GM19455 (cell line): ENCODE data around the gene CYCS.
A peak's percentile ranks its signal among the peaks of the same experiment; 100 is the strongest.
"Not testable (repeated sequence)": the region's sequence is repeated elsewhere in the genome, so short reads cannot be mapped to it uniquely, and the experiment has no call there.

Experiments
- ATAC-seq: cut with Tn5 transposase; IDR thresholded peaks from one replicate; pipeline ENCODE4 v1.9.1; 2021; ENCODE audit not compliant: unreplicated experiment

The CYCS gene

DNA sequence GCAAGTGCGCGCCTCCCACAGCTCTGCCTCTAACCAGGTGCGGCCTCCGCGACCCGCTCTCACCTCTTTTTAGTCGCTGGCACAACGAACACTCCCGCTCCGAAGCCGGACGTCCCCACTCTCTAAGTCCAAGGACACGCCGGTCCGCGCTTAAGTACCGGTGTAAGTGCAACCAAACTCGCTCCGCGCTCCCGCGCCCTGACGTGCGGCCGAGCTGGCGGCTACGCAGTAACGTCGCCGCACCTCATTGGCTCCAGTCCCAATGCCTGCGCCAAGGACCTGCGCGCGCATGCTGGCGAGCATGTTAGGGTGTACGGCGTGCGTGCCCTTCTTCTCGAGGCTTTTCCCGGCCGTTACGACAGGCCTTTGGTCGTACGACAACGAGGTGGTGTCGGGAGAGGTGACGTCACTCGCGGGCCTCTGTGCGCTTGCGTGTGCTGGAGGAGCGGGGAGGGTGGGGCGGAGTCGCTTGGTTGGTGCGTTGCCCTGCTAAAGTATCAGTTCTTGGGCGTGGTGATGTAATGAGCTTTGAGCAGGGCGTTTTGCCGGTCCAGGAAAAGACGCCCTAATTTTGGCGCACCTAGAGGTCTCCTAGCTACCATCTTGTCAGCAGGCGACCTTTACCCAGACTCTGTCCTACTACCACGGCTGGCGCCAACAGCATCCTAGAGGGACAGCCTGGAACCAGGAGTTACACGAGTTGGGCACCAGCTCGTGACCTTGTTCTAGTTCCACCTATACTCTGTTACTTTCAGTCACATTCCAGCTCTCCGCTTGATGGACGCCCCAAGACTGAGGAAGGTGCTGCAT, at the start of gene CYCS:
CYCS (minus strand) TSS at position 124 of the 810 bp plus-strand sequence. CDS start 1,141 bp downstream, outside the sequence.
- ATAC-seq, result peak; percentile 96

DNA sequence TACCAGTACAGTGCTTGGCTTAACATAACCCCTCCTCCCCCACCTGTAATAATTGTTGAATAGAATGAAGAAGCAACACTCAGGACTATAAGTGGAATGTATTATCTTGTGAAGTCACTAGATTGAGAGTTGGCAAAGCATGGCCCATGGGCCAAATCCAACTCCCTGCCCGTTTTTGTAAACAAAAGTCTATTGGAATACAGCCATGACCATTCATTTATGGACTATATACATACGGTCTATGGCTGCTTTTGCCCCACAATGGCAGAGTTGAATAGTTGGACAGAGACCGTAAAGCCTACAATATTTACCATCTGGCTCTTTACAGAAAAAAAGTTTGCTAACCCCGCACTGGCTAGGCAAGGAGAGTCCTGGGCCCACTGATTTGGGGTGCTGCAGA, 48.1 kb upstream of the CYCS start:
- no peak for ATAC-seq

- no peak for ATAC-seq
Observed at GRCh38 chr7:25171516-25171915, 46.5 kb upstream of the CYCS start.

DNA sequence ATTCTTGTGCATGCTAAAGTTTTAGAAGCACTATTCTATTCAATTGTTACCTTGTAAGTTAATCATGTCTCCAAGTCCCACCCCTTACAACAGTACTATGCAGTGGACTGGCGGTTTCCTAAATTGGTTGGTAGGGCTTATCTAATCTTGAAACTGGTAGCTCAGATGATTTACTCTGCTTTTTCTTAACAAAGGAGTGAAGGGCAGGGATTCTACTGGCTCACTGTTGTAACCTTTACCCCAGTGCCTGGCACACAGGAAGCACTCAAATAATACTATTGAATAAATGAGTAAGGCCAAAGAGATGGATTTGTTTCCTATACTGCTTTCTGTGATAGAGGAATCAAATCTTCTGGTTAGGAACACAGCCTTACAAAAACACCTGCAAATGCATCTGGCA, 46.0 kb upstream of the CYCS start:
- ATAC-seq, result no peak

DNA sequence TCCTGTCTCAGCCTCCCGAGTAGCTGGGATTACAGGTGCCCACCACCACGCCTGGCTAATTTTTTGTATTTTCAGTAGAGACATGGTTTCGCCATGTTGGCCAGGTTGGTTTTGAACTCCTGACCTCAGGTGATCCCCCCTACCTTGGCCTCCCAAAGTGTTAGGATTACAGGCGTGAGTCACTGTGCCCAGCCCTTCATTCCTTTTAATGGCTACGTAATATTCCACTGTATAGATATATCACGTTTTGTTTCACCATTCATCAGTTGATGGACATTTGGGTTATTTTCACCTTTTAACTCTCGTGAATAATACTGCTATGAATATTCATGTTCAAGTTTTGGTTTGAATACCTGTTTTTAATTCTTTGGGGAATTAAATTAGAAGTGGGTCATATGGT, 44.6 kb upstream of the CYCS start:
- no peak for ATAC-seq

GRCh38 chr7:25168145-25168544, 43.1 kb upstream of the CYCS start:
- ATAC-seq, result no peak

DNA sequence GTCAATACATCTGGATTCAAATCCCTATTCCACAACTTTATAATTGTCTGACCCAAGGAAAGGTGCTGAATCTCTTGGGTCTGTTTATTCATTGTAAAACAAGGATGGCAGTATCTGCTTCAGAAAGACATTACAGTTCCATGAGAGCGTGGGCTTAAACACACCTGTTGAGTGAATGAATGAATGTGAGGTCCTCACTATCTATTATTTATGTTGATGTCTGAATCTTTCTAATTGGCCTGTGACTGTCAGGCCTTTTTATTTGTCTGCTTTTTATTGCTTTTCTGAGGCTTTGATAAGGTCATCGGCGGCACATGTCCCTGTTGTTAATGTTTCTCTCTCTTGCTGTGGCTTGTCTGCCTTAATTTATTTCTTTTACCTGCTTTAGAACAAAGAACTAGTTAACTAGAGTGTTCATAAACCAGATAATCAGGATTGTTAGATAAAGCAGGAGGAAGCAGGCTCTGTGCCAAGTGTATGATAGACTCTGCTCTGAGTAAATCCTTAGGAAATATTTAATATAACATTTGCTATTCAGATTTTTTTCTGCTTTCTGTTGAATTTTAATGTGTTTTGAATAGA, 42.3 kb upstream of the CYCS start:
- no peak for ATAC-seq

DNA sequence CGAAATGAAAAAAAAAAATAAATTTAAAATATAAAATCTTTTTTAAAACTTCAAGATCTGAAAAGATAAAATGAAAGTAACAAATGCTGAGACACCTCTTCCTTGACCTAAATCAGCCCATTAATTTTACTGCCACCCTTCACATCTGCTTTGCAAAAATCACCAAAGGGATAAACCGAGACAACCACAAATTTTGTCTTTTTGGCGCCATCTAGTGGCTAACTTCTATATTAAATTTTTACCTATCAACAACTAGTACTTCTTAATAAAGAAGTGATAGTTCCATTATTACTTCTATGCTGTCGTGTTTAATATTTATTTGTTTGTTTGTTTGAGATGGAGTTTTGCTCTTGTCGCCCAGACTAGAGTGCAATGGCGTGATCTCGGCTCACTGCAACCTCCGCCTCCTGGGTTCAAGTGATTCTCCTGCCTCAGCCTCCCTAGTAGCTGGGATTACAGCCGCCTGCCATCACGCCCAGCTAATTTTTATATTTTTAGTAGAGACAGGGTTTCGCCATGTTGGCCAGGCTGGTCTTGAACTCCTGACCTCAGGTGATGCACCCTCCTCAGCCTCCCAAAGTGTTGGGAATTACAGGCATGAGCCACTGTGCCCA, 35.0 kb upstream of the CYCS start:
- ATAC-seq, result not testable (repeated sequence)

DNA sequence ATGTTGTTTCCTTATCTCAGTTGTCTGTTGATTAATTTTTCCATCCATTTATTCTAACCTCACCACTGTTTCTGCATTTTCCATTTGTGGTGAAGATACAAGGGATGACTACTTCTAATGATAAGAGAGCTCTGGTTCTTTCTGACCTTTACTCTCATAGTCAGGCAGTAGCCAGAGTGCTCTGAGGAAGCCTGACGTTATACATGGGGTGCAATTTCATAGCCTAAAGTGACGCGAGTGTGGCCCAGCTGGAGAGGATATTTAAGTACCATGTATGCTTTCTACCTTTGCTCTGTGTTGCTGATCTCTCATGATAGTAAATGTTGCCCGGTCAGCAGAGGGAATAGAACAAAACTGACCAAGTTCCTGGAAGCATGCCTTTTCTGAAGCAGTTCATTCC, 33.9 kb upstream of the CYCS start:
- no peak for ATAC-seq

- ATAC-seq, result no peak
Observed at GRCh38 chr7:25151773-25152172, 26.7 kb upstream of the CYCS start.

DNA sequence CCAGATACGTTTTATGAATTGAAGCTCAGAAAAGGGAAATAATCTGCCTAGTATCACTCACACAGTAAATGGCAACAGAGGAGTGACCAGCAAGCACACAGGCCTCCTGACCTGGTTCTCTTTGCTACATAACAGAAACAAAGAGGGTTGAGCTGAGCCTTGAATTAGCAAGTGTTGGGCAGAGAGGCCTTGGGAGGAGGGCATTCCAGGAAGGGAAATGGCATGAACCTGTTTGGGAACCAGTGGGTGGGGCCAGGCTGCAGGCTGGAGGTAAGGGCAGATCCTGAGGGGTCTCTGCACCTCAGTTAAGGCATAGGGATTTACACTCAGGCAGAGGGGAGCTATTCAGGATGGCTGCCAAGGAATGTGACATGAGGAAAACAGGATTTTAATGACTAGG, 24.8 kb upstream of the CYCS start:
- ATAC-seq, result no peak

- no peak for ATAC-seq
Observed at GRCh38 chr7:25148772-25149575, 23.9 kb upstream of the CYCS start.

GRCh38 chr7:25143763-25144162, 18.7 kb upstream of the CYCS start:
- no peak for ATAC-seq

- ATAC-seq, result no peak
Observed at GRCh38 chr7:25139536-25139935, 14.5 kb upstream of the CYCS start.

GRCh38 chr7:25134358-25135010, 9.4 kb upstream of the CYCS start:
- ATAC-seq, result no peak

GRCh38 chr7:25132430-25132829, 7.4 kb upstream of the CYCS start:
- ATAC-seq, result no peak

GRCh38 chr7:25126751-25127150, 1.7 kb upstream of the CYCS start:
- ATAC-seq, result no peak

- ATAC-seq, result peak; percentile 22
Observed at GRCh38 chr7:25124465-25125136, 459 bp downstream of the CYCS start.

- no peak for ATAC-seq
Observed at GRCh38 chr7:25122373-25122772, 2.7 kb downstream of the CYCS start.

- no peak for ATAC-seq
Observed at GRCh38 chr7:25121599-25121998, 3.5 kb downstream of the CYCS start.
